Loucy (cell line): Measurements from ENCODE around the gene CYTL1.

ENCODE experiments used
- H2AFZ ChIP-seq: fragments of 200-600 bp; sonication (generic); 2 replicates; pipeline ENCODE4 v1.6.0; 2016; ENCODE audit warnings: antibody characterized with exemption, mild to moderate bottlenecking, low read length, moderate library complexity
- H3F3A ChIP-seq: fragments of 200-600 bp; 2 replicates; pipeline ENCODE4 v1.6.0; 2016; ENCODE audit warnings: antibody characterized with exemption, low read depth, mild to moderate bottlenecking
- H3K27me3 ChIP-seq: fragments of 200-600 bp; sonication (generic); 2 replicates; pipeline ENCODE4 v1.6.1; 2014; ENCODE audit warnings: low read length, mild to moderate bottlenecking; ENCODE audit not compliant: insufficient read depth, poor library complexity, severe bottlenecking
- H3K36me3 ChIP-seq: fragments of 200-600 bp; sonication (generic); 2 replicates; pipeline ENCODE4 v1.6.1; 2016; ENCODE audit warnings: low read length; ENCODE audit not compliant: insufficient read depth
- H3K4me1 ChIP-seq: fragments of 200-600 bp; sonication (generic); 2 replicates; pipeline ENCODE4 v1.5.1; 2014; ENCODE audit warnings: low read length, mild to moderate bottlenecking; ENCODE audit not compliant: insufficient read depth, poor library complexity, severe bottlenecking
- H3K4me2 ChIP-seq: fragments of 200-600 bp; sonication (generic); 2 replicates; pipeline ENCODE4 v1.6.0; 2014; ENCODE audit warnings: antibody characterized with exemption, low read length, low read depth, mild to moderate bottlenecking; ENCODE audit not compliant: poor library complexity, severe bottlenecking
- H3K4me3 ChIP-seq: fragments of 200-600 bp; sonication (generic); 2 replicates; pipeline ENCODE4 v1.5.1; 2014; ENCODE audit warnings: low read length, mild to moderate bottlenecking, mixed read lengths; ENCODE audit not compliant: poor library complexity, severe bottlenecking
- H3K79me2 ChIP-seq: fragments of 200-600 bp; sonication (generic); 2 replicates; pipeline ENCODE4 v1.6.1; 2014; ENCODE audit warnings: low read length; ENCODE audit not compliant: insufficient read depth
- H3K9ac ChIP-seq: fragments of 200-600 bp; sonication (generic); 2 replicates; pipeline ENCODE4 v1.6.0; 2014; ENCODE audit warnings: mild to moderate bottlenecking, low read depth, low read length, moderate library complexity; ENCODE audit not compliant: poor library complexity, severe bottlenecking
- H3K9me2 ChIP-seq: fragments of 200-600 bp; sonication (generic); replicated peaks from 2 replicates; pipeline ENCODE4 v1.6.1; 2016; ENCODE audit warnings: low read depth, low read length, mixed read lengths
- H3K9me3 ChIP-seq: fragments of 200-600 bp; sonication (generic); 2 replicates; pipeline ENCODE4 v1.6.1; 2014; ENCODE audit warnings: mild to moderate bottlenecking, antibody characterized with exemption, low read length, low read depth; ENCODE audit not compliant: insufficient read depth
- H4K20me1 ChIP-seq: fragments of 200-600 bp; sonication (generic); 2 replicates; pipeline ENCODE4 v1.6.0; 2014; ENCODE audit warnings: antibody characterized with exemption, low read length, mild to moderate bottlenecking; ENCODE audit not compliant: insufficient read depth, poor library complexity, severe bottlenecking
- CTCF ChIP-seq: fragments of 200-600 bp; sonication (generic); conservative IDR thresholded peaks from 2 replicates; pipeline ENCODE4 v1.5.1; 2014; ENCODE audit warnings: mild to moderate bottlenecking, antibody characterized with exemption, low read length
- EZH2phosphoT487 ChIP-seq: fragments of 200-600 bp; IDR thresholded peaks from 2 replicates; pipeline ENCODE4 v1.6.1; 2018; ENCODE audit warnings: antibody characterized with exemption, mild to moderate bottlenecking, moderate library complexity, borderline replicate concordance

The CYTL1 gene

DNA sequence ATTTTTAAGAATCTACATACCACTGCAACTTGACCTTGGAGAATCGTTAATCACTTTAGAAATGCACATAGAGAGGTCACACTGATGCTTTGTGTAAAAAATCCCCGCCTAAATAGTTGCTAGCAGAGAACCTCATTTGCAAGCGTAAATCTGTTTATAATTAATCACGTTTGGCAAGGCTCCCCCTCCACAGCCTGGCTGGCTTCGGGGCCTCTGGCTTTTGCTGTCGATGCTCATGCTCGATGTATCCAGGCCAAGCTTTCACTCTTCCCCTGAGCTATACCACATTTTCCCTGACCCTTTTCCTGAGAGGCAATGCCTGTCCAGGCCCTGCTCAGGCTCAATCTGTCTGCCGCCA, 23.4 kb downstream of the CYTL1 start:
- Histone ChIP-seq H3K4me1 (no peaks in the 10 kb centered on the region), H4K20me1 (no peaks in the 10 kb centered on the region), H3K4me3 (no peak overlapping the region), H3K4me2 (no peak overlapping the region), H3K27me3 (no peaks in the 10 kb centered on the region), H3K9me2 (no peaks in the 10 kb centered on the region), H3K9ac (no peak overlapping the region), H3K9me3 (no peaks in the 10 kb centered on the region), H2AFZ (no peak overlapping the region), H3K36me3 (no peaks in the 10 kb centered on the region), H3K79me2 (no peaks in the 10 kb centered on the region), H3F3A (no peaks in the 10 kb centered on the region)
- TF ChIP-seq CTCF (no peak), EZH2phosphoT487 (no peak)

GRCh38 chr4:4995103-4995907, 24.0 kb downstream of the CYTL1 start:
- Histone ChIP-seq H3K79me2 (no peaks in the 10 kb centered on the region), H3K27me3 (no peaks in the 10 kb centered on the region), H3K9me3 (no peaks in the 10 kb centered on the region), H3K4me3 (no peak overlapping the region), H3K36me3 (no peaks in the 10 kb centered on the region), H3K4me1 (no peaks in the 10 kb centered on the region), H3F3A (no peaks in the 10 kb centered on the region), H3K9ac (no peak overlapping the region), H2AFZ (no peak overlapping the region), H4K20me1 (no peaks in the 10 kb centered on the region), H3K4me2 (no peak overlapping the region), H3K9me2 (no peaks in the 10 kb centered on the region)
- TF ChIP-seq CTCF (peak; percentile 75), EZH2phosphoT487 (no peak)

DNA sequence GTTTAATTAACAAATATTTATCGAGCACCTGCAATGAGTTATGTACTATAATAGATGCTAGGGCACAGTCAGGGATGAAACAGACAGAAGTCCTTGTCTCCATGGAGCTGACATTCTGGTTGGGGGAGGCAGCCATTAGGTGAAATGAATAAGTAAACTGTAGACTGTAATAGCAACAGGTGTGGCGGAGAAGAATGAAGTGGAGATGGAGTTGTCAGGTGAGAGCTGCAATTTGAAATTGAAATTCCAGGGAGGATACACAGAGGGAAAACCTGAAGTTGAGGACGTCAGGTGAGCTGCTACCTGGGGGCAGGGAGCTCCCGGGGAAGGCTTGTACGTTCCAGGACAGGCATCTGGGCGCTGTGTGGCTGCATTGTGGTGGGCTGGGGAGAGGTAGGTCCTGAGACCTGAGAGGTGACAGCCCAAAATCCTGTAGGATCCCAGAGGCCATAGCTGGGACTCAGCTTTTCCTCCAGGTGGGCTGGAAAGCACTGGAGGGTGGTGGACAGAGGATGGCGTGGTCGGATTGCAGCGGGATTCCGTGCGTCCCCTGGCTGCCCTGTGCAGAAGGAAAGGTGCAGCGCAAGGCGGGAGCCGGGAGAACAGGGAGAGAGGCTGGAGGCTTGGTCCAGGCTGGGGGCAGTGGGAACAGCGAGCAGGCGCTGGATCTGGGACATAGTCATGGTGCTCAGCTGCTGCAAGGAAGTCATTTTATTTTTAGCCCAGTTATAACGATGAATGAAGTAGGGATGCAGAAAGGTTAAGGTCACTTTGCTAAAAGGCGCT, 24.8 kb downstream of the CYTL1 start:
- Histone ChIP-seq H3K4me2 (no peak overlapping the region), H3K9ac (no peak overlapping the region), H3F3A (no peaks in the 10 kb centered on the region), H3K4me3 (no peak overlapping the region), H2AFZ (no peak overlapping the region), H3K79me2 (no peaks in the 10 kb centered on the region), H3K9me2 (no peaks in the 10 kb centered on the region), H4K20me1 (no peaks in the 10 kb centered on the region), H3K9me3 (no peaks in the 10 kb centered on the region), H3K27me3 (no peaks in the 10 kb centered on the region), H3K36me3 (no peaks in the 10 kb centered on the region), H3K4me1 (no peaks in the 10 kb centered on the region)
- no peak for TF ChIP-seq EZH2phosphoT487
- TF ChIP-seq CTCF = no peak
